ENCODE results near the gene TCF20.

Gene TCF20

GRCh38 chr22:42300259-42301076, 30.0 kb upstream of the TCF20 start:
- no peak for DNase-seq (ENCODE audit: low read depth)

GRCh38 chr22:42299586-42300258, 29.3 kb upstream of the TCF20 start:
- no peak for DNase-seq (ENCODE audit: low read depth)

GRCh38 chr22:42298746-42299145, 28.3 kb upstream of the TCF20 start:
- no peak for DNase-seq (ENCODE audit: low read depth)

GRCh38 chr22:42297778-42298177, 27.3 kb upstream of the TCF20 start:
- no peak for DNase-seq (ENCODE audit: low read depth)

GRCh38 chr22:42296883-42297282, 26.4 kb upstream of the TCF20 start:
- no peak for DNase-seq (ENCODE audit: low read depth)

- no peak for DNase-seq (ENCODE audit: low read depth)
These were observed 26.0 kb upstream of the TCF20 start for GRCh38 chr22:42296381-42296853.

GRCh38 chr22:42294034-42294985, 23.9 kb upstream of the TCF20 start:
- no peak for DNase-seq (ENCODE audit: low read depth)

GRCh38 chr22:42292732-42293520, 22.5 kb upstream of the TCF20 start:
- no peak for DNase-seq (ENCODE audit: low read depth)

- no peak for DNase-seq (ENCODE audit: low read depth)
These were observed 20.8 kb upstream of the TCF20 start for GRCh38 chr22:42291287-42291686.

GRCh38 chr22:42289671-42290541, 19.5 kb upstream of the TCF20 start:
- no peak for DNase-seq (ENCODE audit: low read depth)

- DNase-seq (ENCODE audit: low read depth), result no peak
These were observed 18.3 kb upstream of the TCF20 start for GRCh38 chr22:42288791-42289190.

GRCh38 chr22:42287174-42287890, 16.9 kb upstream of the TCF20 start:
- DNase-seq (ENCODE audit: low read depth), result no peak

GRCh38 chr22:42286205-42286604, 15.8 kb upstream of the TCF20 start:
- DNase-seq (ENCODE audit: low read depth), result no peak

- no peak for DNase-seq (ENCODE audit: low read depth)
These were observed 15.2 kb upstream of the TCF20 start for GRCh38 chr22:42285604-42286003.

- DNase-seq (ENCODE audit: low read depth), result no peak
These were observed 14.3 kb upstream of the TCF20 start for GRCh38 chr22:42284643-42285181.

GRCh38 chr22:42284202-42284591, 13.7 kb upstream of the TCF20 start:
- no peak for DNase-seq (ENCODE audit: low read depth)

GRCh38 chr22:42283278-42284201, 13.1 kb upstream of the TCF20 start:
- no peak for DNase-seq (ENCODE audit: low read depth)

- no peak for DNase-seq (ENCODE audit: low read depth)
These were observed 12.5 kb upstream of the TCF20 start for GRCh38 chr22:42282943-42283277.
